Endothelial cell of umbilical vein (primary cell): ENCODE results near the gene NOXRED1.

Experiments used
- CTCF ChIP-seq, 2 donors: IDR thresholded peaks; 1 replicate in 1 of 2; 2 replicates in 1 of 2; pipeline ENCODE4 v1.5.1; 2011; ENCODE audit warnings: low read length in 2 of 2, mild to moderate bottlenecking in 2 of 2, moderate library complexity in 2 of 2, control low read depth in 1 of 2, inconsistent platforms in 1 of 2, low read depth in 1 of 2; ENCODE audit not compliant: insufficient read depth in 1 of 2; ENCODE audit errors: extremely low read depth in 1 of 2
- EZH2 ChIP-seq: IDR thresholded peaks from 2 replicates; pipeline ENCODE4 v1.6.1; 2012; ENCODE audit warnings: borderline replicate concordance, low read depth, mild to moderate bottlenecking, moderate library complexity, low read length, inconsistent platforms; ENCODE audit not compliant: severe bottlenecking
- MAX ChIP-seq: IDR thresholded peaks from 2 replicates; pipeline ENCODE4 v1.6.1; 2011; ENCODE audit not compliant: insufficient read depth, insufficient read length
- MYC ChIP-seq: IDR thresholded peaks from one replicate; pipeline ENCODE4 v1.6.1; 2011; ENCODE audit warnings: mild to moderate bottlenecking, low read depth, low read length
- POLR2A ChIP-seq: IDR thresholded peaks from 2 replicates; pipeline ENCODE4 v1.6.1; 2012; ENCODE audit warnings: low read depth, mild to moderate bottlenecking, control low read depth, low read length
- POLR2AphosphoS5 ChIP-seq: IDR thresholded peaks from 2 replicates; pipeline ENCODE4 v1.6.1; 2012; ENCODE audit warnings: low read depth, mild to moderate bottlenecking, control low read depth, low read length, moderate library complexity; ENCODE audit not compliant: insufficient read depth

GRCh38 chr14:77377502-77377844 lies 45.9 kb downstream of the NOXRED1 start:
- TF ChIP-seq POLR2A (no peak), CTCF (IDR thresholded peaks at IDR 0.05; ENCODE audit: extremely low read depth in 1 of 2, insufficient read depth in 1 of 2, low read depth in 1 of 2, low read length in 2 of 2) (no peak), MYC (no peak), EZH2 (no peak), POLR2AphosphoS5 (no peak), MAX (no peak)
